RWPE1 (cell line): Measurements from ENCODE around the gene MAST2.

Experiments
- CTCF ChIA-PET: fragments of 350-600 bp; sonication (Branson Sonifier 250); formaldehyde crosslinking; extraction: SDS; loops from one replicate; lab custom pipeline; 2021; lab: Yijun Ruan, JAX
- POLR2A ChIA-PET: fragments of 400-600 bp; formaldehyde crosslinking; extraction: SDS; loops from one replicate; lab custom pipeline; 2020; ENCODE audit warnings: antibody characterized with exemption; ENCODE audit not compliant: low non-redundant PET; lab: Yijun Ruan, JAX
- DNase-seq: peaks from one replicate; pipeline ENCODE4 v3.0.0; 2012; ENCODE audit warnings: low spot score
- H3K27ac ChIP-seq: fragments of 450-650 bp; 2 replicates; pipeline ENCODE4 v1.5.1; 2017
- CTCF ChIP-seq: fragments of 450-650 bp; conservative IDR thresholded peaks from 2 replicates; pipeline ENCODE4 v1.5.1; 2017; ENCODE audit warnings: low read depth, mild to moderate bottlenecking

MAST2 gene

GRCh38 chr1:46010611-46011010 lies 207.2 kb downstream of the MAST2 start:
- ChIA-PET CTCF (interaction anchor here (0.7 to 1.1 kb wide), 2 partner anchors 25 to 212 kb away, joined by 3 read pairs; no protein-coding TSS in a partner anchor), POLR2A (no interaction called here)
- H3K27ac ChIP-seq, result no peak overlapping the region
- no peak for TF ChIP-seq CTCF
- no peak for DNase-seq

GRCh38 chr1:46011121-46011695 lies 207.8 kb downstream of the MAST2 start:
- POLR2A ChIA-PET, result no interaction called here
- no peak overlapping the region for H3K27ac ChIP-seq
- DNase-seq, result no peak
- CTCF ChIA-PET, result interaction anchor here (0.7 to 1.1 kb wide), 2 partner anchors 26 to 211 kb away, joined by 3 read pairs; no protein-coding TSS in a partner anchor
- TF ChIP-seq CTCF, result no peak

GRCh38 chr1:46012236-46012635 lies 208.8 kb downstream of the MAST2 start:
- DNase-seq, result no peak
- ChIA-PET POLR2A (no interaction called here), CTCF (no interaction called here)
- H3K27ac ChIP-seq, result no peak overlapping the region
- TF ChIP-seq CTCF, result no peak

- DNase-seq, result no peak
- CTCF ChIA-PET, result no interaction called here
- POLR2A ChIA-PET, result no interaction called here
- no peak for TF ChIP-seq CTCF
- H3K27ac ChIP-seq, result no peak overlapping the region
Measured at GRCh38 chr1:46013581-46013980, 210.2 kb downstream of the MAST2 start.

- no peak for TF ChIP-seq CTCF
- ChIA-PET POLR2A (no interaction called here), CTCF (no interaction called here)
- H3K27ac ChIP-seq, result no peak overlapping the region
- DNase-seq, result no peak
Measured at GRCh38 chr1:46017876-46018503, 214.6 kb downstream of the MAST2 start.

- POLR2A ChIA-PET, result no interaction called here
- no peak overlapping the region for H3K27ac ChIP-seq
- CTCF ChIA-PET, result no interaction called here
- DNase-seq, result no peak
- TF ChIP-seq CTCF, result no peak
Measured at GRCh38 chr1:46019348-46019747, 215.9 kb downstream of the MAST2 start.
